ENCODE results near the gene PSD4.

PSD4 gene

GRCh38 chr2:113142290-113142689 is 31.5 kb upstream of the PSD4 start:
- no peak for DNase-seq (ENCODE audit: low spot score)

GRCh38 chr2:113144259-113144658 is 29.5 kb upstream of the PSD4 start:
- no peak for DNase-seq (ENCODE audit: low spot score)

- DNase-seq (ENCODE audit: low spot score) = no peak
These were observed 24.9 kb upstream of the PSD4 start for GRCh38 chr2:113148606-113149552.

GRCh38 chr2:113149553-113150257 is 24.1 kb upstream of the PSD4 start:
- no peak for DNase-seq (ENCODE audit: low spot score)

GRCh38 chr2:113150258-113150601 is 23.5 kb upstream of the PSD4 start:
- DNase-seq (ENCODE audit: low spot score) = no peak

GRCh38 chr2:113155331-113155730 is 18.4 kb upstream of the PSD4 start:
- DNase-seq (ENCODE audit: low spot score) = no peak

- DNase-seq (ENCODE audit: low spot score) = peak; percentile 56
These were observed 17.3 kb upstream of the PSD4 start for GRCh38 chr2:113156278-113157117.

GRCh38 chr2:113157118-113157896 is 16.5 kb upstream of the PSD4 start:
- DNase-seq (ENCODE audit: low spot score) = peak; percentile 64

- DNase-seq (ENCODE audit: low spot score) = no peak
These were observed 15.6 kb upstream of the PSD4 start for GRCh38 chr2:113157897-113158753.

GRCh38 chr2:113158884-113159553 is 14.8 kb upstream of the PSD4 start:
- DNase-seq (ENCODE audit: low spot score) = no peak

- no peak for DNase-seq (ENCODE audit: low spot score)
These were observed 13.5 kb upstream of the PSD4 start for GRCh38 chr2:113160248-113160647.

- DNase-seq (ENCODE audit: low spot score) = no peak
These were observed 12.8 kb upstream of the PSD4 start for GRCh38 chr2:113160962-113161361.

GRCh38 chr2:113162173-113162572 is 11.6 kb upstream of the PSD4 start:
- DNase-seq (ENCODE audit: low spot score) = no peak

GRCh38 chr2:113162869-113163268 is 10.9 kb upstream of the PSD4 start:
- DNase-seq (ENCODE audit: low spot score) = no peak

- no peak for DNase-seq (ENCODE audit: low spot score)
These were observed 9.4 kb upstream of the PSD4 start for GRCh38 chr2:113164215-113164929.

- no peak for DNase-seq (ENCODE audit: low spot score)
These were observed 8.7 kb upstream of the PSD4 start for GRCh38 chr2:113164930-113165585.

- DNase-seq (ENCODE audit: low spot score) = no peak
These were observed 7.6 kb upstream of the PSD4 start for GRCh38 chr2:113166187-113166645.

- no peak for DNase-seq (ENCODE audit: low spot score)
These were observed 6.4 kb upstream of the PSD4 start for GRCh38 chr2:113167115-113167932.

All from HuH-7.5 (cell line).